Thoracic aorta (tissue), 2 donors: Measurements from ENCODE around the gene MRNIP. TPM values are rescaled to one million over a fixed set of nuclear protein-coding genes. Genes with fewer than 3 reads are reported as not detected.

Experiments used
- ATAC-seq: fragments of 150-250 bp; one replicate; pipeline ENCODE4 v1.8.0; 2017; ENCODE audit warnings: low read depth; ENCODE audit not compliant: insufficient number of reproducible peaks, low FRiP score
- DNase-seq: peaks from one replicate; pipeline ENCODE4 v3.0.0-alpha.2; 2020; ENCODE audit warnings: low spot score
- H3K27ac ChIP-seq, 2 donors: fragments of 200-600 bp; sonication (generic); 1 replicate in 1 of 2; 2 replicates in 1 of 2; pipeline ENCODE4 v1.5.1; 2016; ENCODE audit warnings: mild to moderate bottlenecking in 2 of 2, moderate library complexity in 2 of 2
- H3K27me3 ChIP-seq: fragments of 200-600 bp; sonication (generic); replicated peaks from 2 replicates; pipeline ENCODE4 v1.6.0; 2016; ENCODE audit warnings: mild to moderate bottlenecking; ENCODE audit not compliant: insufficient read depth
- H3K36me3 ChIP-seq: fragments of 200-600 bp; sonication (generic); one replicate; pipeline ENCODE4 v1.5.1; 2016
- H3K4me1 ChIP-seq, 2 donors: fragments of 200-600 bp; sonication (generic); 1 replicate in 1 of 2; 2 replicates in 1 of 2; pipeline versions ENCODE4 v1.5.1 to v1.6.0; 2016; ENCODE audit warnings: low read depth in 2 of 2, mild to moderate bottlenecking in 1 of 2; ENCODE audit not compliant: control insufficient read depth in 1 of 2
- H3K4me3 ChIP-seq: fragments of 200-600 bp; sonication (generic); 2 replicates; pipeline ENCODE4 v1.5.1; 2016; ENCODE audit warnings: mild to moderate bottlenecking
- H3K9me3 ChIP-seq: fragments of 200-600 bp; sonication (generic); 2 replicates; pipeline ENCODE4 v1.5.1; 2016
- total RNA-seq, 2 donors: library from RNA; depleted of rRNA; stranded (reverse); fragments of >200 nt; gene quantifications; one replicate each; pipeline versions ENCODE4 v1.1.0 to v1.2.3, GENCODE V29; 2016
- TF ChIP-seq, protein P1 (sequence below): fragments of 200-600 bp; sonication (generic); IDR thresholded peaks from one replicate; pipeline ENCODE4 v1.5.1; 2019; ENCODE audit warnings: antibody characterized with exemption

Gene MRNIP
- total RNA-seq, 2 donors from 2014 or later = 46.2 to 54.2 TPM

GRCh38 chr5:179880066-179880650 lies 21.5 kb upstream of the MRNIP start:
- TF ChIP-seq, protein P1, sequence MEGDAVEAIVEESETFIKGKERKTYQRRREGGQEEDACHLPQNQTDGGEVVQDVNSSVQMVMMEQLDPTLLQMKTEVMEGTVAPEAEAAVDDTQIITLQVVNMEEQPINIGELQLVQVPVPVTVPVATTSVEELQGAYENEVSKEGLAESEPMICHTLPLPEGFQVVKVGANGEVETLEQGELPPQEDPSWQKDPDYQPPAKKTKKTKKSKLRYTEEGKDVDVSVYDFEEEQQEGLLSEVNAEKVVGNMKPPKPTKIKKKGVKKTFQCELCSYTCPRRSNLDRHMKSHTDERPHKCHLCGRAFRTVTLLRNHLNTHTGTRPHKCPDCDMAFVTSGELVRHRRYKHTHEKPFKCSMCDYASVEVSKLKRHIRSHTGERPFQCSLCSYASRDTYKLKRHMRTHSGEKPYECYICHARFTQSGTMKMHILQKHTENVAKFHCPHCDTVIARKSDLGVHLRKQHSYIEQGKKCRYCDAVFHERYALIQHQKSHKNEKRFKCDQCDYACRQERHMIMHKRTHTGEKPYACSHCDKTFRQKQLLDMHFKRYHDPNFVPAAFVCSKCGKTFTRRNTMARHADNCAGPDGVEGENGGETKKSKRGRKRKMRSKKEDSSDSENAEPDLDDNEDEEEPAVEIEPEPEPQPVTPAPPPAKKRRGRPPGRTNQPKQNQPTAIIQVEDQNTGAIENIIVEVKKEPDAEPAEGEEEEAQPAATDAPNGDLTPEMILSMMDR = no peak
- Histone ChIP-seq H3K27ac (no peak overlapping the region), H3K36me3 (peaks cover 33% of the 10 kb centered on the region), H3K4me1 (no peaks in the 10 kb centered on the region), H3K4me3 (no peak overlapping the region), H3K27me3 (no peaks in the 10 kb centered on the region), H3K9me3 (peaks cover 15% of the 10 kb centered on the region)
- DNase-seq (no peak), ATAC-seq (no peak)

- H3K27ac ChIP-seq = no peak overlapping the region
- no peaks in the 10 kb centered on the region for H3K4me1 ChIP-seq
- TF ChIP-seq, protein P1 = no peak
- H3K4me3 ChIP-seq = no peak overlapping the region
- ATAC-seq (no peak), DNase-seq (no peak)
- H3K27me3 ChIP-seq = no peaks in the 10 kb centered on the region
- H3K36me3 ChIP-seq = peaks cover 37% of the 10 kb centered on the region
- H3K9me3 ChIP-seq = peaks cover 15% of the 10 kb centered on the region
These were observed 21.0 kb upstream of the MRNIP start for GRCh38 chr5:179879690-179880010.

DNA sequence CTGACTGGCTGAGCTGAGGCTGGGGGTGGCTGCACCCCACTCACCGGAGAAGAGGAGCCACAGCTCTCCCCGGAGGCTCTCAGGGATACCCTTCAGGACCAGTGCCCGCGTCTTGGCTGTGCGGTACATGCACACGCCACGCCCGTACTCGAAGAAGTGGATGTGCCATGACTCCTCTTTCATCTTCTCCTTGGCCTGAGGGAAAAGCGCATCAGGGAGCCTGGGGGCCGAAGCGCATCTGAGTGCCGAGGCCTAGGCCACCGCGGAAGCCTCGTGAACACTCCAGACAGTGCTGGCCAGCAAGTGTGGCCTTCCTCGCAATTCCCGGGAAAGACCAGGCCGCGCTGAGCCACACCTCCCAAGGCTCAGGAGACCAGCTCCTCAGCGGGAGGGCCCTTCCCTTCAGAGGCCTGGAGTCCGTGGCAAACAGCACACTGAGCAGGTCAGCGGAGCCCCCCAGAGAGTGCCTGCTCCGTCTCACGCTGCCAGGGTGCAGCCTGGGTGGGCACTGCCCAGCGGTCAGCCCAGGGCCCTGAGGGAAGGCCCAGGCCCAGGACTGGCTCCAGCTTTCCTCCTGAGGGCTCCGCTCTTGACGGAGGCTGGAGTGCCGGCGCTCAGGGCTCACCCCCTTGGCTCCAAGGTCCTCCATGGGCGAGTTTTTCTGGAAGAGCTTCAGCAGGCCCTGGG lies 20.5 kb upstream of the MRNIP start:
- Histone ChIP-seq H3K27me3 (no peaks in the 10 kb centered on the region), H3K36me3 (peaks cover 37% of the 10 kb centered on the region), H3K4me1 (no peaks in the 10 kb centered on the region), H3K9me3 (peaks cover 15% of the 10 kb centered on the region), H3K27ac (no peak overlapping the region), H3K4me3 (no peak overlapping the region)
- ATAC-seq (no peak), DNase-seq (no peak)
- TF ChIP-seq, protein P1 = no peak

DNA sequence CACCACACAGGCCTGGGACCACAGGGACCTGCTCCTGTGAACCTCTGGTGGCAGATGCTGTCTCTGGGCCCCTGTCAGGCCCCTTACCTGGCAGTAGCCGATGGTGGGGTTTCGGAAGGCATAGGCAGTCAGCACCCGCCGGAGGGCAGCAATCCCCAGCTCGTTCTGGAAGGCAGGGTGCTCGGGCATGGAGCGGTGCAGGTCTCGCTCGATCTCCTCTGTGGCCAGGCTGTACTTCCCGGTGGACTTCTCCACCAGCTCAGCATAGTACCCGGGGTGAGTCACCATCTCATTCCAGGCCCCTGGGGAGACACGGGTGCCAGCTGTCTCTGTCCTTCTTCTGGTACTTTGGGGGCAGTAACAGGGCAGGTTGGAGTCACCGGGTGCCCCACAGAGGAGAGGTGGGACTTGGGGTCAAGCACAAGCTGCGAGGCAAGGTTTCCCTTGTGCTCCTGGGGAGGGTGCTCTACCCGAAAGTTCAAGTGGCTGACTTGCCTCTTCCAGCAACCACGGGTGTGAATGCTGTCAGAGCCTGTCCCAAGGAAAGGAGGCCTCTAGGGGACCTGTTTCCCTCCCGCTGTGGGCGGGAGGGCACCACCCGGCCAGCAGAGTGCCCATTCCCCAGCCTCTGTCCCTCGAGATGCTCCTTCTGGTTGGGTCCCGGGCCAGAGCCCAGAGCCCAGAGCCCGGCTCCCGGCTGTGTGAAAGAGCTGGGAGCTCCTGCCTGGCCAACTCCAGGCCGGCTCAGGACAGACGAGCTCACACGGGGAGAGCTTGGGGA lies 19.8 kb upstream of the MRNIP start:
- TF ChIP-seq, protein P1 = no peak
- no peaks in the 10 kb centered on the region for H3K27me3 ChIP-seq
- peaks cover 13% of the 10 kb centered on the region for H3K9me3 ChIP-seq
- ATAC-seq (no peak), DNase-seq (no peak)
- H3K36me3 ChIP-seq = peaks cover 37% of the 10 kb centered on the region
- no peaks in the 10 kb centered on the region for H3K4me1 ChIP-seq
- H3K4me3 ChIP-seq = no peak overlapping the region
- no peak overlapping the region for H3K27ac ChIP-seq

DNA sequence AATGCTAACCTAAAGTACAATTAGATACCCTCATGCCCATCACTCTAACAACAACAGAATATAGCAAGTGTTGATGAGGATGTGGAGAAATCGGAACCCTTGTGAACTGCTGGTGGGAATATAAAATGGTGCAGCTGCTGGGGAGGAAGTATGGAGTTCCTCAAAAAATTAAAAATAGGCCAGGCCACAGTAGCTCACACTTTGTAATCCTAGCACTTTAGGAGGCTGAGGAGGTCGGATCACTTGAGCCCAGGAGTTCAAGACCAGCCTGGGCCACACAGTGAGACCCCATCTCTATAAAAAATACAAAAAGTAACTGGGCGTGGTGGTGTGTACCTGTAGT lies 18.0 kb upstream of the MRNIP start:
- ATAC-seq = no peak
- TF ChIP-seq, protein P1 = no peak
- Histone ChIP-seq H3K27ac (no peak overlapping the region), H3K27me3 (no peaks in the 10 kb centered on the region), H3K36me3 (peaks cover 52% of the 10 kb centered on the region), H3K4me3 (no peak overlapping the region), H3K4me1 (no peaks in the 10 kb centered on the region), H3K9me3 (no peaks in the 10 kb centered on the region)
- no peak for DNase-seq
